Stimulated activated naive CD4-positive, alpha-beta T cell (primary cell): ENCODE measurements around the gene ERLEC1.
"Not testable (repeated sequence)": the region's sequence is repeated elsewhere in the genome, so short reads cannot be mapped to it uniquely, and the experiment has no call there.

Source experiments
- DNase-seq, 6 experiments: peaks; one replicate each; lab custom pipeline; 2025; lab: John Stamatoyannopoulos, UW

Gene ERLEC1

DNA sequence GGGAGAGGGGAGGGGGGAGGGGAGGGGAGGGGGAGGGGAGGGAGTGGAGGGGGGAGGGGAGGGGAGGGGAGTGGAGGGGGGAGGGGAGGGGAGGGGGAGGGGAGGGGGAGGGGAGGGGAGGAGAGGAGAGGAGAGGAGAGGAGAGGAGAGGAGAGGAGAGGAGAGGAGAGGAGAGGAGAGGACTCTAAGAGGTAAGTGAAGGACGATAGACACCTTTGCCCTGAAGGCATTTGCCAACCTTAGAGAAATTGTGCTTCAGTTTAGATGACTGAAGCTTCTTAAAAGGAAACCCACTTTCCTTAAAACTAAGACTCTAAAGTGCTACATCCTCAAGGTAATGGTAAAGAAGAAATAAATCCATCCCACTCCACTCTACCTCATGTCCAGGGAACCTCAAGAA, 53.7 kb downstream of the ERLEC1 start:
- DNase-seq: no peak

GRCh38 chr2:53841651-53842050, 54.8 kb downstream of the ERLEC1 start:
- DNase-seq: not testable (repeated sequence)

- no peak for DNase-seq
Observed at GRCh38 chr2:53842891-53843290, 56.0 kb downstream of the ERLEC1 start.

GRCh38 chr2:53843595-53843994, 56.8 kb downstream of the ERLEC1 start:
- no peak for DNase-seq

DNA sequence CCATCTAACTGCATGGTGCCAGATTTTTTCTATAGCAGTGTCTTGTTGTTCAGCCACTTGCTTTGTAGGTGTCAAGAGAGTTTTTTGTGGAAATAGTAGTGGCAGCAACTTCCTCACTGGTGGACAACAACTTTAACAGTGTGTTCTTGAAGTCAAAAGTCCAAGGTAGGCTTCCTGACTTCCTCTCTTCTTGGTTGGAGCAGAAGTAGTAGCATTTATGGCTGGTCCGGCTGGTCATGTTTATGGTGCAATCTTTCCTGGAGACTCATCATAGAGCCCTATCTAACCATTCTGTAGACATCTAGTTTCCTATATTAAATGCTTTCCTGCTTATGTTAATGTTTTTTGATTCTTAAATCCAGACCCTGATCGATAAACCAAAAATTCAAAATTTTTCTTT, 61.2 kb downstream of the ERLEC1 start:
- no peak for DNase-seq

DNA sequence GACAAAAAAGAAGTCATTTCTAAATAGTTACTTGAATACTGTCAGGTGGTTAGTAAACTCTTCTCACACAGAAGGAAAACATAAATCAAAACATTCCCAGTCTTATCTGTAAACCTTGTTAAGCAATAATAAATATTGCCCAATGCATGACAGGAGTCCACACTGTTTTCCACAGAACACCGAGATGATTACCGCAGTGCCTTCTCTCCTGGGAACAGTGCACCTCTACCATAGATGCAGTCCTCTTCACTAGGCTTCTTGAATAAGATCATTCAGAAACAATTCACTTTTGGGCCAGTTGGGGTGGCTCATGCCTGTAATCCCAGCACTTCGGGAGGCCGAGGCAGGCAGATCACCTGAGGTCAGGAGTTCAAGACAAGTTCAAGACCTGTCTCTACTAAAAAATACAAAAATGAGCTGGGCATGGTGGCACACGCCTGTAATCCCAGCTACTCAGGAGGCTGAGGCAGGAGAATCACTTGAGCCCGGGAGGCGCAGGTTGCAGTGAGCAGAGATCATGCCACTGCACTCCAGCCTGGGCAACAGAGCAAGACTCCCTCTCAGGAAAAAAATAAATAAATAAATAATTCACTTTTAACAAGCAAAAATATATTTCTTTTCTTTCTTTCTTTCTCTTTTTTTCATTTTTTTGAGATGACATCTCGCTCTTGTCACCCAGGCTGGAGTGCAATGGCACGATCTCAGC, 64.4 kb downstream of the ERLEC1 start:
- not testable (repeated sequence) for DNase-seq

DNA sequence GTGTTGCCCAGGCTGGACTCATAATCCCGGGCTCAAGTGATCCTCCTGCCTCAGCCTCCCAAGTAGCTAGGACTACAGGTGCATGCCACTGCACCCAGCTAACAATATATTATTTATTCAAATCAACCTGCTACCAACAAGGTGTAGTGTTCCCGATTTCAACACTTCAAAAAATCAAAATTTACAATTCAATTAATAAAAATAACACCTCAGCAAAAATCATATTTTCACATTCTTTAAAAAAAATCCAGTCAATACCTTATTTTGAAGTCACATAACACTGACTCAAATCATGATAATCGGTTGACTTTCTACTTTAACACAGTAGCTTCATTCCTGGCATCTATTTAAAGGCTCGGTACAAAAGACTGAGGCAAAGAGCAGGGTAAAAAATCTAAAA, 65.7 kb downstream of the ERLEC1 start:
- no peak for DNase-seq

- no peak for DNase-seq
Observed at GRCh38 chr2:53854678-53855077, 67.8 kb downstream of the ERLEC1 start.

DNA sequence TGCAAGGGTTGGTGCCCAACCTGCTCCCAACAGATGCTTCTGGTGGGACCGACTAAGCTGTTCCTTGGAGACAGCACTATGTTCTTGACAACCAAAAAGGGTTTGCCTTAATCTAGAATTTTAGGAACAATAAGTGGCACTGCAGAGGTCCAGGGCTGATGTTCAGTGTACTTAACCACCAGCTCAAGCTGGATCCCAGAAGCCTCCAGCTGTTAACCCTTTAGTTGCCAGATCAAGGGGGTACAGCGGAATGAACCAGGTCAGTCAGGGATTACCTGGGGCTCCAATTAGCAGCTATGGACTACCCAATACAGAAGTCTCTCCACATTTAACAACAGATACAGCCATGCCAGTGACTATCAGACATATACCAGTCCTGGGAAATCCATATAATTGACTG, 69.4 kb downstream of the ERLEC1 start:
- DNase-seq: no peak

DNA sequence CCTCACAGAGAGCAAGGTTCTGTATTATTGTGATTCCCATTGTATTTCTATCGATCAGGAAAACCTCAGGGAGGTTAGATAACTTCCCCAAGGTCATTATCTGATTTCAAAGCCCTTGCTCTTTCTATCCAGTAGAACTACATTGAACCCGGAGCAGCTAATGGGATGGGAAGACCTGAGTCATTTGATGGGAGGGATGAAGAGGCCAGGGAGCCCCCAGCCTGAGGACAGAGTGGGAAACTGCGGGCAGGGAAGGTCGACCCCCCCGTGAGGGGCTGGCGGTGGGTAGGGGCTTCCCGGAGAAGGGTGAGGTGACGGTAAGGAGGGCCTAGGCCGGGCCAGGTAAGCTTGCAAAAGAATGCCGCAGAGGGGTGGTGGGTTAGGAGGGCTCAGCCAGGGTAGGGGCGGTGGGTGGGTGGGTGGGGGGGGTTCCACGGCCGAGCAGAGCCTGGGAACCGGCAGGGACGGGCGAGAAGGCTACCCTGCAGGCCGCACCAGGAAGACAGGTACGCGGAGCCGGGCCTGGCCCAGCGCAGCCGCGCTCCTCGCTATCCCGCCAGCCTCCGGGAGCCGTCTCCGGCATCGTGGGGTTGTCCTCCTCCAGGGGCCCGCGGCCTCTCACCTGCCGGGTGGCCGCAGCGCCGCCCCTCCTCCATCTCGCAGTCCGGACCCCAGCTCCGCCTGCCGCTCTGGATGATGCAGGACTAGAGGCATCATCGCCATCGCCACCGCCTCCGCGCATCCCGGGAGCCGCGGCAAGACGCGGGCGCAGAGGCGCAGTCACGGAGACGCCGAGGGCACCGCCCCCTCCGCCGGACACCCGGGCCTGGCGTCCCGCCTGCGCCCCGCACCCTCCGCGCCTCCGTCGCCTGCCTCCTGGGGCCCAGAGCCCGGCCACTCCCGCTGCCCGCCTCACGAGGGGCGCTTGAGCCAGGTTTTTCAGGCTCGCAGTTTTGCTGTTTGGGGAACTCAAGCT, 72.7 kb downstream of the ERLEC1 start, which contains the start of gene GPR75:
TSS of gene GPR75 (minus strand) at position 762 of the 976 bp plus-strand sequence. CDS start 5,211 bp downstream, outside the sequence.
- no peak for DNase-seq

GRCh38 chr2:53861824-53862223, 75.0 kb downstream of the ERLEC1 start:
- DNase-seq: peak in 3 of 6 experiments; percentile 29 to 33 (median 30)

GRCh38 chr2:53863538-53864227, 76.8 kb downstream of the ERLEC1 start:
- DNase-seq: no peak

DNA sequence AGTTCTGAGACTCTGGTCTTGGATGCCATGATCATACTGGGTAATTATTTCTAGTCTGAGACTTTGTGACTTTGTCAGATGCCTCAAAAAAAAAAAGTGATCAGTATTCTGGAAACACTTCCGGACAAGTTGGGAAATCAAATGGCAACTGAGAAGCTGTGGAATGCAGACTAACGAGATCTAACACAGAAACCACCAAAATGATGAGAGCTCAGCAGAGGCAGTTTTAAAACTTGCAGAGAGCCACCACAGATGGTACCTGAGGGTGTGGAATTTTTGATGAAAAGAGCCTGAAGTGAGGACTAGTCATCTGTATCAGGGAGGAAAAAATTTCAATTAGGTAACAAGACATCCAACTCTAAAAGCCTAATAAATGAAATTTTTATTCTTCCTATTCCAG, 78.4 kb downstream of the ERLEC1 start:
- no peak for DNase-seq

DNA sequence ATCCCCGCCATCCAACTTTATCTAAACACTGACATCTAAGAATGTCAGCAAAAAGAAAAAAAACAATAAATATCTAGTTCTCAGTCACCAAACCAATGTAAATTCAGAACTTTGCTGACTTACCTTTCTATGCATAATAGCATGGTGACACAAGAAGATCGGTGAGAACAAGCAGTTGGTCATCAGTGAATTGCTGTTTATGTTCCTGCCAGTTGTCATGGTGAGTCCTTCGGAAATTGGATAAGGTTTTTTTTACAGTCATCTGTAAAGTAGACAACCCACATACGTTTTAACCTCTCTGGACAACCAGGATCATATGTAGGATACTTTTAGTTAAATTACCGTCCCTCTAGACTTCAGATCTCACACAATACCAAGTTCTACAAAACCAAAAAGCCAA, 79.1 kb downstream of the ERLEC1 start:
- DNase-seq: no peak

GRCh38 chr2:53867169-53867568, 80.3 kb downstream of the ERLEC1 start:
- DNase-seq: no peak

DNA sequence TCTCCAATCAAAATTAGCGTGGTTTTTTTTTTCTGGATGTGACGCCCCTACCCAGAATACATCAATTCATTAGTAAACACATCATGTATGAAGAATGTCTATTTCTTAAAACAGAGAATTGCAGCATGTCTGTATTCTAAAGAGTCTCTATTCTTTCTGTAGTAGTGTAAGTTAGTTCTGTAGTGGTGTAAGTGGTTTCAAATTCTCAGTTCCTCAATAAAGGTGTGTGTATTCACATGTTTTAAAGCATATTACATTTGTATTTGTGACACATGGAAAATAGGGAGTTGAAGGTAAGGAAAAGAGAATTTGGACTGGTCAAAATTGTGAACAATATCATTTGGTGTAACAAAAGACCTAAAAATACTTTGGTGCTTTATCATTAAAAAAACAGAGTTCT, 80.9 kb downstream of the ERLEC1 start:
- no peak for DNase-seq
